ENCODE measurements around the gene SMG6. TPM values are rescaled to one million over a fixed set of nuclear protein-coding genes. Genes with fewer than 3 reads are reported as not detected.

SMG6 gene
- total RNA-seq, 1 experiment from 2014 or later = 33.8 TPM

DNA sequence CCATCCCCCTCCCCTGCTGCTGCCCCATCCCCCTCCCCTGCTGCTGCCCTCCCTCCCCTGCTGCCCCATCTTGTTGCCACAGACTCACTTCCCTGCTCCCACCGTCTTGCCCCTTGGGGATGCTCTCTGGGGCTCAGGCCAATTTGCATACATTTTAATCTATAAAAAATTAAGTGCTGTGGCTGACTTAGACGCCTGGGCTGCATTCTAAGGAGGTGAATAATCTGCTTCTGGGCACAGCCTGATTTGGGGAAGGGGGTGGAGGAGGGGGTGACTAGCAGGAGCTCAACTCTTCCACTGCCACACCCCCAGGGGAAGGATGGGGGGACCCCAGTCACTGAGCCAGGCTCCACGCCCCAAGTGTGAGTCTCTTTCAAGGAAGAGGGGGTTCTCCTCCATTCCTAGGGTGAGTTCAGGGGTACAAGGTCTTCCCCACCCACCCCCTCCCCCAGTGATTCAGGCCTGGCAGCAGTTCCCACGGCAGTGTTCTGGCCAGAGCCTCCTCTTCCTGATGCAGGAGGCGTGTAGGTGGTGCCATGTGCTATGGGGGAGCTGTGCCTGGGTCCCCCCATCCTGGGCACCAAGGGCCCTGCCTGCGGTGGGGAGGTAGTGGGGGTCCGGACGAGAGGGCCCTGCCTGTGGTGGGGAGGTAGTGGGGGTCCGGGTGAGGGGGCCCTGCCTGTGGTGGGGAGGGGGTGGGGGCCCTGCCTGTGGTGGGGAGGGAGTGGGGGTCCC is 268.6 kb downstream of the SMG6 start:
- POLR2A ChIA-PET = interaction anchor here (0.7 kb wide), 1 partner anchor 15 kb away, joined by 7 read pairs; no protein-coding TSS in a partner anchor
- no TSS peak for BruUV-seq (replicated peaks)

DNA sequence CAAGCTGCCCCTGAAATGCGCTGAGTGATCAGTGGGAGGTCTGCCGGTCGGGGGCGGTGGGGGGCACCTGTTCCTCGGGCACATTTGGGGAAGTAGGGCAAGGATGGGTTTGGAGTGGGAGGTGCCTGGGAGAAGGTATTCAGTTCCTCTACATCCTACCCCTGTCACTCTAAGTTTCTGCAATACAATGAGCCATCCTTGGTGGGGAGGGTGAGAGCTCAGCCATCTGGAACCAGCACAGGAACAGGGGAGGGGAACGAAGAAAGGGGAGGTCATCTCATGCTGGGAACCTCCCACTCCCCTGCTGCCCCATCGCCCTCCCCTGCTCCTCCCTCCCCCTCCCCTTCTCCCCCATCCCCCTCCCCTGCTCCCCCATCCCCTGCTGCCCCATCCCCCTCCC is 269.4 kb downstream of the SMG6 start:
- Histone ChIP-seq H3K9me3 (no peaks in the 10 kb centered on the region), H3K27me3 (replicated peaks; ENCODE audit: control insufficient read depth, insufficient read depth, low read length) (no peaks in the 10 kb centered on the region), H3K36me3 (ENCODE audit: control insufficient read depth, insufficient read depth, low read length) (no peaks in the 10 kb centered on the region; the same call in 1 of the 2 replicates), H3K4me1 (0 out of 2 replicates have a peak, but pooled peaks cover 4% of the 10 kb centered on the region), H3K4me3 (ENCODE audit: low read depth, low read length) (no peak overlapping the region)
- BruUV-seq (replicated peaks) = no TSS peak
- POLR2A ChIA-PET = no interaction called here
- intact Hi-C loops (cut with micrococcal nuclease; ENCODE audit: unreplicated experiment) = no loop called here
- Mint-ChIP-seq H3K27me3 (ENCODE audit: insufficient read depth, unreplicated experiment) (no peaks in the 10 kb centered on the region), H3K27ac (ENCODE audit: unreplicated experiment) (no peak overlapping the region), H3K9me3 (ENCODE audit: unreplicated experiment) (no peaks in the 10 kb centered on the region), H3K4me1 (ENCODE audit: low read depth, unreplicated experiment) (no peaks in the 10 kb centered on the region), H3K36me3 (ENCODE audit: insufficient read depth, unreplicated experiment) (no peaks in the 10 kb centered on the region), H3K4me3 (ENCODE audit: unreplicated experiment) (no peak overlapping the region)
- DNase-seq = no peak
- TF ChIP-seq, protein P1, sequence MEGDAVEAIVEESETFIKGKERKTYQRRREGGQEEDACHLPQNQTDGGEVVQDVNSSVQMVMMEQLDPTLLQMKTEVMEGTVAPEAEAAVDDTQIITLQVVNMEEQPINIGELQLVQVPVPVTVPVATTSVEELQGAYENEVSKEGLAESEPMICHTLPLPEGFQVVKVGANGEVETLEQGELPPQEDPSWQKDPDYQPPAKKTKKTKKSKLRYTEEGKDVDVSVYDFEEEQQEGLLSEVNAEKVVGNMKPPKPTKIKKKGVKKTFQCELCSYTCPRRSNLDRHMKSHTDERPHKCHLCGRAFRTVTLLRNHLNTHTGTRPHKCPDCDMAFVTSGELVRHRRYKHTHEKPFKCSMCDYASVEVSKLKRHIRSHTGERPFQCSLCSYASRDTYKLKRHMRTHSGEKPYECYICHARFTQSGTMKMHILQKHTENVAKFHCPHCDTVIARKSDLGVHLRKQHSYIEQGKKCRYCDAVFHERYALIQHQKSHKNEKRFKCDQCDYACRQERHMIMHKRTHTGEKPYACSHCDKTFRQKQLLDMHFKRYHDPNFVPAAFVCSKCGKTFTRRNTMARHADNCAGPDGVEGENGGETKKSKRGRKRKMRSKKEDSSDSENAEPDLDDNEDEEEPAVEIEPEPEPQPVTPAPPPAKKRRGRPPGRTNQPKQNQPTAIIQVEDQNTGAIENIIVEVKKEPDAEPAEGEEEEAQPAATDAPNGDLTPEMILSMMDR (IDR thresholded peaks at IDR 0.05; ENCODE audit: insufficient read depth in 1 of 2, low read depth in 1 of 2, low read length in 1 of 2, severe bottlenecking in 1 of 2, unreplicated experiment in 1 of 2) = no peak
- CTCF ChIA-PET = interaction anchor here (0.6 kb wide), 1 partner anchor 10 kb away, joined by 3 read pairs; no protein-coding TSS in a partner anchor

More for the DNA sequence above, 268.6 kb downstream of the SMG6 start:
- Histone ChIP-seq H3K36me3 (ENCODE audit: control insufficient read depth, insufficient read depth, low read length) (no peaks in the 10 kb centered on the region; the same call in 1 of the 2 replicates), H3K9me3 (no peaks in the 10 kb centered on the region), H3K4me1 (0 out of 2 replicates have a peak, but pooled peaks cover 4% of the 10 kb centered on the region), H3K27me3 (replicated peaks; ENCODE audit: control insufficient read depth, insufficient read depth, low read length) (no peaks in the 10 kb centered on the region), H3K4me3 (ENCODE audit: low read depth, low read length) (no peak overlapping the region)
- intact Hi-C loops (cut with micrococcal nuclease; ENCODE audit: unreplicated experiment) = no loop called here
- CTCF ChIA-PET = interaction anchor here (1.0 kb wide), 1 partner anchor 131 kb away, joined by 3 read pairs; no protein-coding TSS in a partner anchor
- DNase-seq = no peak
- H3K27me3 Mint-ChIP-seq (ENCODE audit: insufficient read depth, unreplicated experiment) = no peaks in the 10 kb centered on the region
- H3K9me3 Mint-ChIP-seq (ENCODE audit: unreplicated experiment) = no peaks in the 10 kb centered on the region
- peaks cover 5% of the 10 kb centered on the region for H3K36me3 Mint-ChIP-seq (ENCODE audit: insufficient read depth, unreplicated experiment)
- TF ChIP-seq, protein P1 (IDR thresholded peaks at IDR 0.05; ENCODE audit: insufficient read depth in 1 of 2, low read depth in 1 of 2, low read length in 1 of 2, severe bottlenecking in 1 of 2, unreplicated experiment in 1 of 2) = no peak
- no peaks in the 10 kb centered on the region for H3K4me1 Mint-ChIP-seq (ENCODE audit: low read depth, unreplicated experiment)
- H3K27ac Mint-ChIP-seq (ENCODE audit: unreplicated experiment) = no peak overlapping the region
- no peak overlapping the region for H3K4me3 Mint-ChIP-seq (ENCODE audit: unreplicated experiment)

DNA sequence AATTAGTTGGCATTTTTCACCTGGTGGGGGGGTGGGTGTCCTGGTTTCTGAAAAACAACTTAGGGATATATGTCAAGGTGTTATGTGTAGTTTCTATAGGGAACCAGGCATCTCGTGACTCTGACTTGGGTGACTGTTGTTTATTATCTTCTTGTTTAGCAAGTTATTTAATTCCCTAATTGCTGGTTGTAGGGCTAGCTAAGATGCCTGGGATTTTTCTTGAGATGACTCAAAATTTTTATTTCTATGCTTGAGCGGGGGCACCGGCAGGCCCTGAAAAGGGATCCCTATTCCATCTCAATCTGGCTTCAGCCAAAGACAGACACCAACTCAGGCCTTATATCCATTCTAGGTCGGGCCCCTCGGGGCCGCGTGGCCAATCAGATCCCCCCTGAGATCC is 270.4 kb downstream of the SMG6 start:
- H3K9me3 ChIP-seq = no peaks in the 10 kb centered on the region
- Mint-ChIP-seq H3K27me3 (ENCODE audit: insufficient read depth, unreplicated experiment) (no peaks in the 10 kb centered on the region), H3K4me1 (ENCODE audit: low read depth, unreplicated experiment) (no peaks in the 10 kb centered on the region), H3K4me3 (ENCODE audit: unreplicated experiment) (no peak overlapping the region), H3K36me3 (ENCODE audit: insufficient read depth, unreplicated experiment) (no peaks in the 10 kb centered on the region), H3K9me3 (ENCODE audit: unreplicated experiment) (no peaks in the 10 kb centered on the region), H3K27ac (ENCODE audit: unreplicated experiment) (no peak overlapping the region)
- BruUV-seq (replicated peaks) = no TSS peak
- CTCF ChIA-PET = no interaction called here
- no peaks in the 10 kb centered on the region; the same call in 1 of the 2 replicates for H3K36me3 ChIP-seq (ENCODE audit: control insufficient read depth, insufficient read depth, low read length)
- H3K4me1 ChIP-seq = 0 out of 2 replicates have a peak, but pooled peaks cover 4% of the 10 kb centered on the region
- no peak for DNase-seq
- TF ChIP-seq, protein P1 (IDR thresholded peaks at IDR 0.05; ENCODE audit: insufficient read depth in 1 of 2, low read depth in 1 of 2, low read length in 1 of 2, severe bottlenecking in 1 of 2, unreplicated experiment in 1 of 2) = no peak
- POLR2A ChIA-PET = no interaction called here
- intact Hi-C loops (cut with micrococcal nuclease; ENCODE audit: unreplicated experiment) = no loop called here
- no peak overlapping the region for H3K4me3 ChIP-seq (ENCODE audit: low read depth, low read length)
- H3K27me3 ChIP-seq (replicated peaks; ENCODE audit: control insufficient read depth, insufficient read depth, low read length) = no peaks in the 10 kb centered on the region
